ENCODE measurements around the gene OR5W2.
"Not testable (repeated sequence)": the region's sequence is repeated elsewhere in the genome, so short reads cannot be mapped to it uniquely, and the experiment has no call there.

The OR5W2 gene

GRCh38 chr11:55914482-55914881 is at the start of gene OR5W2:
Gene OR5W2, minus strand, starts transcription at chr11:55914582. Its CDS starts 0 bp downstream, at chr11:55914582.
- no peak for DNase-seq

- no peak for DNase-seq
These were observed 42.1 kb upstream of the OR5W2 start for GRCh38 chr11:55956521-55956920.

DNA sequence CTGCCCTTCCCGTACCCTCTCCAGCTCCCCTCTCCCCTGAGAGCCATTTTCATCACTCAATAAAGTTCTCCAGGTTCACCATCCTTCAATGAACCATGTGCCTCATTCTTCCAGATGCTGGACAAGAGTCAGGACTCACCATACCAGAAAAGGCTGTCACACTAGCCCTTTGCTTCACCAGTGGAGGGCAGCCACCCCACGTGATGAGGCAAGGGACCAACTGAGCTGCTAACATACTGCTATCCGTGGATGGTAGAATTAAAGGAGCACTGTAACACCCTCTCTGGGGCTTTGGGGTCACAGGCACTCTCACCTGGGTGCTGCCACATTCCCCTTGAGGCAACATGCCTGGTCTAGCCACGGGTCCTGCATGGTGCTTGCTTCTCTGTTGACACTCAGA is 34.9 kb upstream of the OR5W2 start:
- DNase-seq: no peak

DNA sequence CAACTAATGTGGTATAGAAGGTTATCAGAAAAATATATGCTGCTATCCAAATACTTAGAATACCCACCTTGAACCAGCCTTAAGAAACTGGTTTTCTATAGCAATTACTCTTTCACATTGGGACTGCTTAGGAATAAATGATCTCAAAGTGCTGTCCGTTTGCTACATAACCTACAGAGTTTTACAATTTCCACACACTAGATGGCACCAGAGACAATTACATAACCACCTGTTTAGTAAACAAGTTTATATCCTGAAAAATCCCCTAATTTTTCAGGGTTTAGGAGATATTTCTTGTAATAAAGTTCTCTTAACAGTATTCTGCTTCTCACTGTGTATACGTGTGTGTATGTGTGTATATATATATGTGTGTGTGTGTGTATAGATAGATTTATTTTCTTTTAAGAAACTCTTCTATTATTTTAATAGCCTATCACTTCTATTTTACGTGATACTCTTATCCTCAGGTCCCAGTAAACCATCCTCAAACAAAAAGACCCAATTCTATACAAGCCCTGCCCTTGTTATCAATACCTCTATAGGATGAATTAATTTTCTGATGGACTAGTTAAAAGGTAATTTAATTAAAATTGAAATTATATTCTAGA is 28.5 kb upstream of the OR5W2 start:
- DNase-seq: no peak

DNA sequence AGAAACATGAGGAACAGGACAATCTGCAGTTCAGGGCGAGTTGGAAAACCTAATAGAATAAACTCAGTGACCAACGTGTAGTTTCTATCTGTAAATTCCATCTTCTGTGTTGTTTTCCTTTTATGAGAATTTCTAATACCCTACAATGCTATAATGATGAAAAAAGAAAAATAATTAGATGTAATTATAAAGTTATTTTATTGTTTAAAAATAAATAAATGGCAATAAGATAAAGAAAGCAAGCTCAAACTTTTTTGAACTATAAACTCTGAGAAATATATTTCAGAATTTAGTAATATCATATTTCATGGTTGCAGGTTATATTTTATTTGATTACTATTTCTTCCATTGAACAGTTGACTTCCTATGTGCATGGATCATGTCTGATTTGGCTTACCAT is 21.9 kb upstream of the OR5W2 start, which contains the start of gene OR5I1:
TSS of gene OR5I1 (minus strand) at position 101 of the 400 bp plus-strand sequence. CDS start at position 101, 0 bp downstream.
- DNase-seq: no peak

DNA sequence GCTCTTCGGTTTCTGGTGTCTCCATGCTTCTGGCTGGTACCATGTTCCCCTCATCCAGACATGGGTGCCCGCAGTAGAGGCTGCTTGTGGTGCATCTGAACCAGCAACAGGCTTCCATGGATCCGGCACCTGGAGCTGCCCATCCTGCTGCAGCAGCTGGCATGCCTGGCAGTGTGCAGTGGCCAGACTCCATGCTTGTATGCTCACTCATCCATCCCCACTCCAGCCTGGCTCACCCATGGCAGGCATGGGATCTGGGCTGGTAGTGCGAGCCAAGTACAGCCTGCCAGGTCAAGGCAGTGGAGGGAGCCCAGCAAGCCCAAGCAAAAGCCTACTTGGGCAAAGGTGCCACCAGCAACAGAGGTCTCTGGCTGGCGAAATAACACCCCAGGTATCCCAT is 6.2 kb upstream of the OR5W2 start:
- no peak for DNase-seq

DNA sequence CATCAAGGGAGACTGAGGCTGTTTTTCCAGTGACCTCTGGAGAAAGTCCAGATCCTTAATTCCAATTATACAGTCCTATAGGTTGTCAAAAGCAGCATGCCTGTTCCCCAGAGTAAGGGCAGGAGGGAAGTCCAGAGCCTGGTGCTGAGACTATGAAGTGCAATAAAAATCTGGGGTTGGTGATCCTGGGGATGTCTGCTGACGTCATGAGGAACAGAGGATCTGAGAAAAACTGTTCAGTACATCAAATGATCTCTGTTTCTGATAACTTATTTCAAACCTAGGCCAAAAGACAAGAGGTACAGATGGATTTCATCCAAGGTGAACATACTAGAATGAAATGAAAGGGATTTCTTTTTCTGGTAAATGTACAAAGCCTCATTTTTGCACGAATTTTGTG is 12.1 kb downstream of the OR5W2 start:
- DNase-seq: no peak

GRCh38 chr11:55895216-55895615 is 19.2 kb downstream of the OR5W2 start:
- no peak for DNase-seq

DNA sequence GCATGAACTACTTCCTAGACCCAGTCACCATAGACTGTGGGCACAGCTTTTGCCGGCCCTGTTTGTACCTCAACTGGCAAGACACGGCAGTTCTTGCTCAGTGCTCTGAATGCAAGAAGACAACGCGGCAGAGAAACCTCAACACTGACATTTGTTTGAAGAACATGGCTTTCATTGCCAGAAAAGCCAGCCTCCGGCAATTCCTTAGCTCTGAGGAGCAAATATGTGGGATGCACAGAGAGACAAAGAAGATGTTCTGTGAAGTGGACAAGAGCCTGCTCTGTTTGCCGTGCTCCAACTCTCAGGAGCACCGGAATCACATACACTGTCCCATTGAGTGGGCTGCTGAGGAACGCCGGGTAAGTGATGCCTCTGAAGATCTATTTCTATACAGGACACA is 28.9 kb downstream of the OR5W2 start:
- DNase-seq: not testable (repeated sequence)

GRCh38 chr11:55884995-55885394 is 29.4 kb downstream of the OR5W2 start:
- DNase-seq: not testable (repeated sequence)

DNA sequence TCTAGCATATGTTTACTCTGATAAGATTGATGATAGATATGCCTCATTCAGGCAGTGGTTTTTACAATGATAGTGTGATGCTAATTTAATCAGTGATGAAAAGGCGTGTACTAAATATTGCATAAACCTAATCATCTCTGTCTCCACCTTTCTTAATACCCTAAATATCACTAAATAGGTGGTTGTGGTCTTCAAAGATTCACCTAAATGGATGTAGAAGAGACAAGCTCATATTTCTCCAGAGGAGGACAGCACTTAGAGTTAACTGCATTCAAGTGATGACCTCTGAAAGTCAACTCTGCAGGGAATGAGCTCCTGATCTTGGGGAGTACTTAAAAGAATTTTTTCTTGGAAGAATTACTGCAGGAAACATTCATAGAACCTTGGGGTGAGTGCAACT is 31.4 kb downstream of the OR5W2 start, which contains the start of gene TRIM51:
TSS of gene TRIM51 (plus strand) at position 301 of the 400 bp plus-strand sequence. CDS start 2,132 bp downstream, outside the sequence.
- not testable (repeated sequence) for DNase-seq

DNA sequence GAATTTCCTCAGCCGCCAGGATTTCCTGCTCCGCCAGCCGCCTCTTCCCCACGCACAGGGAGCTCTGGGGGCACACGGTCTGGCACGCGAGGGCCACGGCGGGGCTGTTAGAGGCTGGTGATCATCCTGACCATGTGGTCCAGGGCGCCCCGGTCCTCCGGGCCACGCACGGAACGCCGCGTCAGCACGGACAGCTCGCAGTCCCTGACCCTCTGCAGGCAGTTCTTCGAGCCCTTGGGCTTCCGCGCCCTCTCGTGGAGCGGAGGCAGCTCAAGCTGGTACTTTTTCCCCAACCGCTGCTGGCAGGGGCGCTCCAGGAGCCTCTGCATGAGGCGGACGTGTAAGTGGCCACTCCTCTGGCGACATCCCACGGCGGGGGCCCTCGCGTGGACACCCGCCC is 41.2 kb downstream of the OR5W2 start:
- not testable (repeated sequence) for DNase-seq

- not testable (repeated sequence) for DNase-seq
These were observed 41.7 kb downstream of the OR5W2 start for GRCh38 chr11:55872731-55873130.

DNA sequence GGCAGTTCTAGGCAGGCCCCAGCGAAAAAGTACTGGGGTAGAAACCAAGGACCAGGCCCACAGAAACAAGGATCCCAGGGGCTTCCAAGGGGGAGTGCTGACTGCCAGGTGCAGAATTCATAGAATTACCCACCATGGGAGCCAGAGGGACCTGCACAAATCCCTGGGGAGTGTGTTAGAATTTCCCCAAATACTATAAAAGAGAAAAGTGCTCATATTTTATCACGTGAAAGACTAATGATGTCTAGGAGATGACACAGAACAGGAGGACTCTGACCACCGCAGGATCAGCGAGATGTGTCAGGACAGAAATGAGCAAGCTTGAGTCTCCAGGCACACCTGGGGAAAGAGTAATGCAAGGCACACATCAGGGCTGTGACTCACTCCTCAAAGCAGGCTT is 47.0 kb downstream of the OR5W2 start:
- DNase-seq: not testable (repeated sequence)

Data from CD4-positive, alpha-beta T cell treated with Interleukin-17A for 1 hour (primary cell).